GM23338 (cell line): ENCODE data around the gene PIGK. TPM values are rescaled to one million over a fixed set of nuclear protein-coding genes. Genes with fewer than 3 reads are reported as not detected.

ENCODE experiments used
- ATAC-seq: fragments of 200-7000 bp; cut with Tn5 transposase; 3 replicates; pipeline ENCODE4 v1.9.1; 2020
- DNase-seq: peaks from one replicate; pipeline ENCODE4 v3.0.0-alpha.2; 2015; ENCODE audit warnings: low spot score
- H2AFZ ChIP-seq: fragments of 200-600 bp; sonication (generic); 2 replicates; pipeline ENCODE4 v1.8.0; 2016; ENCODE audit warnings: antibody characterized with exemption, mild to moderate bottlenecking, moderate library complexity
- H3F3A ChIP-seq: fragments of 200-600 bp; sonication (generic); replicated peaks from 2 replicates; pipeline ENCODE4 v1.8.0; 2017; ENCODE audit warnings: antibody characterized with exemption, mixed run types, low read depth
- H3K27ac ChIP-seq: fragments of 200-600 bp; sonication (generic); 2 replicates; pipeline ENCODE4 v1.6.1; 2016; ENCODE audit warnings: low read depth
- H3K27me3 ChIP-seq: fragments of 200-600 bp; sonication (generic); 2 replicates; pipeline ENCODE4 v1.8.0; 2016; ENCODE audit warnings: mild to moderate bottlenecking, mixed run types, moderate library complexity; ENCODE audit not compliant: insufficient read depth
- H3K36me3 ChIP-seq: fragments of 200-600 bp; sonication (generic); 2 replicates; pipeline ENCODE4 v1.8.0; 2016; ENCODE audit warnings: mild to moderate bottlenecking; ENCODE audit not compliant: insufficient read depth
- H3K4me1 ChIP-seq: fragments of 200-600 bp; sonication (generic); 2 replicates; pipeline ENCODE4 v1.8.0; 2016; ENCODE audit warnings: mild to moderate bottlenecking, moderate library complexity; ENCODE audit not compliant: insufficient read depth
- H3K4me2 ChIP-seq: fragments of 200-600 bp; sonication (generic); 2 replicates; pipeline ENCODE4 v1.7.1; 2017; ENCODE audit warnings: mixed run types
- H3K4me3 ChIP-seq: fragments of 200-600 bp; sonication (generic); 2 replicates; pipeline ENCODE4 v1.6.1; 2016; ENCODE audit warnings: mixed run types
- H3K79me2 ChIP-seq: fragments of 200-600 bp; sonication (generic); replicated peaks from 2 replicates; pipeline ENCODE4 v1.8.0; 2017; ENCODE audit warnings: mild to moderate bottlenecking; ENCODE audit not compliant: insufficient read depth
- H3K9me2 ChIP-seq: fragments of 200-600 bp; sonication (generic); 2 replicates; pipeline ENCODE4 v1.8.0; 2017; ENCODE audit not compliant: insufficient read depth
- H4K20me1 ChIP-seq: fragments of 200-600 bp; sonication (generic); replicated peaks from 2 replicates; pipeline ENCODE4 v1.8.0; 2017; ENCODE audit warnings: mild to moderate bottlenecking; ENCODE audit not compliant: insufficient read depth
- H3K27ac Mint-ChIP-seq: 2 replicates; pipeline ENCODE4 v1.8.0; 2020; ENCODE audit warnings: inconsistent platforms, mild to moderate bottlenecking, moderate library complexity, mixed read lengths
- H3K27me3 Mint-ChIP-seq: 3 replicates; pipeline ENCODE4 v1.8.0; 2022; ENCODE audit warnings: low read depth, mild to moderate bottlenecking, moderate library complexity, mixed read lengths, inconsistent platforms; ENCODE audit not compliant: insufficient read depth, poor library complexity
- H3K36me3 Mint-ChIP-seq: 3 replicates; pipeline ENCODE4 v1.8.0; 2021; ENCODE audit warnings: low read depth, mild to moderate bottlenecking, inconsistent platforms, moderate library complexity, mixed read lengths
- H3K4me1 Mint-ChIP-seq: 3 replicates; pipeline ENCODE4 v1.8.0; 2020; ENCODE audit warnings: mild to moderate bottlenecking, inconsistent platforms, mixed read lengths
- H3K4me3 Mint-ChIP-seq: 3 replicates; pipeline ENCODE4 v1.8.0; 2021; ENCODE audit warnings: moderate library complexity, mild to moderate bottlenecking, inconsistent platforms, mixed read lengths
- H3K9me3 Mint-ChIP-seq: 3 replicates; pipeline ENCODE4 v1.8.0; 2020; ENCODE audit warnings: moderate library complexity, mild to moderate bottlenecking, inconsistent platforms, mixed read lengths
- CREB1 ChIP-seq: fragments of 250-450 bp; sonication (Bioruptor Pico); IDR thresholded peaks from 2 replicates; pipeline ENCODE4 v1.5.0; 2020; ENCODE audit warnings: low read depth, mild to moderate bottlenecking, moderate library complexity
- ETS1 ChIP-seq: IDR thresholded peaks from 2 replicates; pipeline ENCODE4 v1.6.1; 2016; ENCODE audit warnings: antibody characterized with exemption
- EZH2 ChIP-seq: fragments of 200-600 bp; sonication (generic); IDR thresholded peaks from one replicate; pipeline ENCODE4 v1.8.0; 2017; ENCODE audit warnings: antibody characterized with exemption, mild to moderate bottlenecking, low read depth; ENCODE audit not compliant: unreplicated experiment
- EZH2phosphoT487 ChIP-seq: fragments of 200-600 bp; sonication (generic); IDR thresholded peaks from one replicate; pipeline ENCODE4 v1.8.1; 2018; ENCODE audit warnings: antibody characterized with exemption; ENCODE audit not compliant: unreplicated experiment
- JUNB ChIP-seq: IDR thresholded peaks from one replicate; pipeline ENCODE4 v1.6.1; 2016; ENCODE audit warnings: antibody characterized with exemption; ENCODE audit not compliant: unreplicated experiment
- NANOG ChIP-seq: IDR thresholded peaks from 2 replicates; pipeline ENCODE4 v1.6.1; 2016; ENCODE audit warnings: antibody characterized with exemption, borderline replicate concordance
- POLR2AphosphoS5 ChIP-seq: IDR thresholded peaks from 2 replicates; pipeline ENCODE4 v1.6.1; 2016; ENCODE audit warnings: antibody characterized with exemption, low read depth
- REST ChIP-seq: IDR thresholded peaks from one replicate; pipeline ENCODE4 v1.6.1; 2018; ENCODE audit warnings: antibody characterized with exemption; ENCODE audit not compliant: unreplicated experiment
- STAT1 ChIP-seq: IDR thresholded peaks from one replicate; pipeline ENCODE4 v1.6.1; 2016; ENCODE audit warnings: antibody characterized with exemption; ENCODE audit not compliant: unreplicated experiment
- ZNF114 ChIP-seq: fragments of 250-450 bp; sonication (Bioruptor Pico); IDR thresholded peaks from 2 replicates; pipeline ENCODE4 v1.5.0; 2020; ENCODE audit warnings: mild to moderate bottlenecking, moderate library complexity
- ZNF331 ChIP-seq: fragments of 250-450 bp; sonication (Bioruptor Pico); IDR thresholded peaks from 2 replicates; pipeline ENCODE4 v1.5.0; 2020; ENCODE audit warnings: low read depth, mild to moderate bottlenecking, moderate library complexity
- ZNF462 ChIP-seq: fragments of 250-450 bp; sonication (Bioruptor Pico); IDR thresholded peaks from 2 replicates; pipeline ENCODE4 v1.5.0; 2020; ENCODE audit warnings: mild to moderate bottlenecking, moderate library complexity
- polyA plus RNA-seq: library from polyadenylated mRNA; unstranded; fragments of >200 nt; fragmentation: Nextera tagmentation; extraction: Ambion mirVana; gene quantifications from 2 replicates; pipeline ENCODE4 v1.2.1, GENCODE V29; 2016
- total RNA-seq: library from RNA; depleted of rRNA; stranded (reverse); fragments of >200 nt; shearing (Covaris generic); gene quantifications from 2 replicates; pipeline ENCODE4 v1.2.3, GENCODE V29; 2014
- TF ChIP-seq, protein P1 (sequence below), 2 experiments: fragments of 200-600 bp in 1 of 2; sonication (generic) in 1 of 2; conservative IDR thresholded peaks; 2 replicates each; pipeline versions ENCODE4 v1.5.1 to v1.6.1; 2016 to 2017; ENCODE audit warnings: antibody characterized with exemption in 2 of 2, low read depth in 2 of 2, mild to moderate bottlenecking in 2 of 2, moderate library complexity in 1 of 2

PIGK gene
- total and polyA plus RNA-seq, 2 experiments from 2014 or later: 16.4 to 26.4 TPM

GRCh38 chr1:77100875-77101274, 118.4 kb downstream of the PIGK start:
- ATAC-seq: no peak
- H3K27me3 Mint-ChIP-seq: no peaks in the 10 kb centered on the region
- Histone ChIP-seq H3K4me3 (no peak overlapping the region), H4K20me1 (no peaks in the 10 kb centered on the region), H3K9me2 (no peaks in the 10 kb centered on the region), H3K79me2 (no peaks in the 10 kb centered on the region), H3K4me1 (no peaks in the 10 kb centered on the region), H3K36me3 (no peaks in the 10 kb centered on the region), H3K4me2 (no peak overlapping the region), H3K27ac (no peak overlapping the region), H2AFZ (no peak overlapping the region), H3F3A (no peaks in the 10 kb centered on the region), H3K27me3 (no peaks in the 10 kb centered on the region)
- no peak overlapping the region for H3K4me3 Mint-ChIP-seq
- peaks cover 10% of the 10 kb centered on the region; the same call in 2 of the 3 replicates for H3K36me3 Mint-ChIP-seq
- TF ChIP-seq, protein P1, sequence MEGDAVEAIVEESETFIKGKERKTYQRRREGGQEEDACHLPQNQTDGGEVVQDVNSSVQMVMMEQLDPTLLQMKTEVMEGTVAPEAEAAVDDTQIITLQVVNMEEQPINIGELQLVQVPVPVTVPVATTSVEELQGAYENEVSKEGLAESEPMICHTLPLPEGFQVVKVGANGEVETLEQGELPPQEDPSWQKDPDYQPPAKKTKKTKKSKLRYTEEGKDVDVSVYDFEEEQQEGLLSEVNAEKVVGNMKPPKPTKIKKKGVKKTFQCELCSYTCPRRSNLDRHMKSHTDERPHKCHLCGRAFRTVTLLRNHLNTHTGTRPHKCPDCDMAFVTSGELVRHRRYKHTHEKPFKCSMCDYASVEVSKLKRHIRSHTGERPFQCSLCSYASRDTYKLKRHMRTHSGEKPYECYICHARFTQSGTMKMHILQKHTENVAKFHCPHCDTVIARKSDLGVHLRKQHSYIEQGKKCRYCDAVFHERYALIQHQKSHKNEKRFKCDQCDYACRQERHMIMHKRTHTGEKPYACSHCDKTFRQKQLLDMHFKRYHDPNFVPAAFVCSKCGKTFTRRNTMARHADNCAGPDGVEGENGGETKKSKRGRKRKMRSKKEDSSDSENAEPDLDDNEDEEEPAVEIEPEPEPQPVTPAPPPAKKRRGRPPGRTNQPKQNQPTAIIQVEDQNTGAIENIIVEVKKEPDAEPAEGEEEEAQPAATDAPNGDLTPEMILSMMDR (conservative IDR thresholded peaks at IDR 0.05; ENCODE audit: low read depth in 2 of 2): no peak
- TF ChIP-seq EZH2: no peak
- no peak for TF ChIP-seq ZNF114 (CRISPR knock-in tag)
- TF ChIP-seq JUNB: no peak
- TF ChIP-seq ETS1: no peak
- no peak for TF ChIP-seq STAT1
- TF ChIP-seq POLR2AphosphoS5: no peak
- no peak for TF ChIP-seq ZNF462 (CRISPR knock-in tag)
- TF ChIP-seq NANOG: no peak
- no peak for TF ChIP-seq REST
- no peak for TF ChIP-seq CREB1 (CRISPR knock-in tag)
- TF ChIP-seq ZNF331 (CRISPR knock-in tag): no peak
- no peak for TF ChIP-seq EZH2phosphoT487
- H3K27ac Mint-ChIP-seq: no peak overlapping the region
- DNase-seq: no peak
- no peaks in the 10 kb centered on the region for H3K4me1 Mint-ChIP-seq
- H3K9me3 Mint-ChIP-seq: peaks cover 4% of the 10 kb centered on the region; the same call in 1 of the 3 replicates
